ENCODE data around the gene NUBP1.

- no peak for TF ChIP-seq CTCF (conservative IDR thresholded peaks at IDR 0.05)
- TF ChIP-seq ZFX (IDR thresholded peaks at IDR 0.05) = peak; percentile 82; the same call in 1 of the 2 replicates
These were observed at the start of gene NUBP1 for GRCh38 chr16:10743610-10744369.
